ENCODE measurements around the gene RGS7BP.

Gene RGS7BP

GRCh38 chr5:64637144-64637543 is 131.3 kb downstream of the RGS7BP start:
- no peak for DNase-seq

- DNase-seq, result no peak
Observed at GRCh38 chr5:64637837-64638443, 132.1 kb downstream of the RGS7BP start.

- no peak for DNase-seq
Observed at GRCh38 chr5:64644831-64645230, 139.0 kb downstream of the RGS7BP start.

GRCh38 chr5:64646169-64646568 is 140.4 kb downstream of the RGS7BP start:
- no peak for DNase-seq

GRCh38 chr5:64649512-64649911 is 143.7 kb downstream of the RGS7BP start:
- no peak for DNase-seq

- no peak for DNase-seq
Observed at GRCh38 chr5:64653766-64654560, 148.1 kb downstream of the RGS7BP start.

- no peak for DNase-seq
Observed at GRCh38 chr5:64654561-64654938, 148.7 kb downstream of the RGS7BP start.

GRCh38 chr5:64655596-64655995 is 149.8 kb downstream of the RGS7BP start:
- no peak for DNase-seq

- no peak for DNase-seq
Observed at GRCh38 chr5:64659289-64659688, 153.5 kb downstream of the RGS7BP start.
